IMR-90 (cell line): ENCODE measurements around the gene ISG20. TPM values are rescaled to one million over a fixed set of nuclear protein-coding genes. Genes with fewer than 3 reads are reported as not detected.

ENCODE experiments used
- ATAC-seq: fragments of 200-7000 bp; cut with Tn5 transposase; 2 replicates; pipeline ENCODE4 v1.9.1; 2020; ENCODE audit warnings: low read depth, mild to moderate bottlenecking, moderate library complexity
- BruUV-seq: library from RNA; stranded (reverse); fragments of 400-500 nt; replicated peaks from 2 replicates; lab custom pipeline; 2021; lab: Mats Ljungman, UMichigan
- CTCF ChIA-PET: fragments of 300-600 bp; formaldehyde crosslinking; extraction: SDS; loops from one replicate; lab custom pipeline; 2021; ENCODE audit warnings: antibody characterized with exemption; lab: Yijun Ruan, JAX
- POLR2A ChIA-PET: fragments of 300-600 bp; sonication (Branson Sonifier 250); formaldehyde crosslinking; loops from one replicate; lab custom pipeline; 2022; ENCODE audit warnings: antibody characterized with exemption; ENCODE audit not compliant: unreplicated experiment; lab: Charles Lee
- DNase-seq: peaks from one replicate; pipeline ENCODE4 v3.0.0; 2013
- H2AFZ ChIP-seq: replicated peaks from 2 replicates; pipeline ENCODE3; 2013; ENCODE audit warnings: low read length, mild to moderate bottlenecking; ENCODE audit not compliant: poor library complexity
- H2AK5ac ChIP-seq: 2 replicates; pipeline ENCODE4 v1.6.1; 2013; ENCODE audit warnings: low read depth, low read length, inconsistent platforms
- H2AK9ac ChIP-seq: replicated peaks from 2 replicates; pipeline ENCODE3; 2013; ENCODE audit warnings: mild to moderate bottlenecking, low read depth, low read length, moderate library complexity; ENCODE audit not compliant: poor library complexity
- H2BK120ac ChIP-seq: 2 replicates; pipeline ENCODE4 v1.6.1; 2013; ENCODE audit warnings: low read depth, low read length, inconsistent platforms
- H2BK15ac ChIP-seq: 3 replicates; pipeline ENCODE4 v1.6.1; 2013; ENCODE audit warnings: low read depth, low read length, inconsistent platforms
- H2BK20ac ChIP-seq: 2 replicates; pipeline ENCODE4 v1.6.1; 2013; ENCODE audit warnings: low read depth, mild to moderate bottlenecking, inconsistent platforms, low read length, moderate library complexity
- H2BK5ac ChIP-seq: 2 replicates; pipeline ENCODE4 v1.6.1; 2013; ENCODE audit warnings: mild to moderate bottlenecking, low read depth, low read length, inconsistent platforms; ENCODE audit not compliant: poor library complexity, severe bottlenecking
- H3K14ac ChIP-seq: replicated peaks from 2 replicates; pipeline ENCODE4 v1.6.1; 2013; ENCODE audit warnings: low read depth, low read length, inconsistent platforms
- H3K18ac ChIP-seq: 2 replicates; pipeline ENCODE4 v1.6.1; 2013; ENCODE audit warnings: low read depth, low read length, control low read depth
- H3K23ac ChIP-seq: 2 replicates; pipeline ENCODE4 v1.6.1; 2013; ENCODE audit warnings: low read depth, low read length, inconsistent platforms
- H3K27ac ChIP-seq: 2 replicates; pipeline ENCODE4 v1.5.1; 2013; ENCODE audit warnings: mild to moderate bottlenecking, control low read depth, low read length; ENCODE audit not compliant: insufficient read depth
- H3K27me3 ChIP-seq: 2 replicates; pipeline ENCODE4 v1.6.1; 2013; ENCODE audit warnings: low read length; ENCODE audit not compliant: control insufficient read depth, insufficient read depth
- H3K36me3 ChIP-seq: 2 replicates; pipeline ENCODE4 v1.6.1; 2013; ENCODE audit warnings: low read length, mixed read lengths; ENCODE audit not compliant: control insufficient read depth, insufficient read depth
- H3K4ac ChIP-seq: 2 replicates; pipeline ENCODE4 v1.6.1; 2013; ENCODE audit warnings: low read depth, low read length, inconsistent platforms
- H3K4me1 ChIP-seq: 2 replicates; pipeline ENCODE4 v1.6.1; 2013; ENCODE audit warnings: low read length, mixed read lengths; ENCODE audit not compliant: control insufficient read depth, insufficient read depth
- H3K4me2 ChIP-seq: 2 replicates; pipeline ENCODE4 v1.6.1; 2013; ENCODE audit warnings: low read depth, mild to moderate bottlenecking, control low read depth, low read length, moderate library complexity
- H3K4me3 ChIP-seq: 2 replicates; pipeline ENCODE4 v1.5.1; 2013; ENCODE audit warnings: low read depth, mild to moderate bottlenecking, control low read depth, low read length, moderate library complexity; ENCODE audit not compliant: insufficient read depth
- H3K56ac ChIP-seq: 2 replicates; pipeline ENCODE4 v1.6.1; 2013; ENCODE audit warnings: low read length, inconsistent platforms; ENCODE audit not compliant: insufficient read depth; ENCODE audit errors: extremely low read depth
- H3K79me1 ChIP-seq, 2 experiments: 2 replicates each; pipeline ENCODE4 v1.6.1; 2013; ENCODE audit warnings: low read length in 2 of 2, inconsistent platforms in 1 of 2, low read depth in 1 of 2
- H3K9ac ChIP-seq: 2 replicates; pipeline ENCODE4 v1.6.1; 2013; ENCODE audit warnings: low read depth, low read length, control low read depth
- H3K9me1 ChIP-seq: 2 replicates; pipeline ENCODE4 v1.6.1; 2013; ENCODE audit warnings: low read length, inconsistent platforms; ENCODE audit not compliant: insufficient read depth
- H3K9me3 ChIP-seq: 2 replicates; pipeline ENCODE4 v1.6.1; 2013; ENCODE audit warnings: low read length; ENCODE audit not compliant: control insufficient read depth, insufficient read depth
- H4K20me1 ChIP-seq: 2 replicates; pipeline ENCODE4 v1.6.1; 2013; ENCODE audit warnings: low read length, inconsistent platforms; ENCODE audit not compliant: insufficient read depth
- H4K5ac ChIP-seq: 2 replicates; pipeline ENCODE4 v1.6.1; 2013; ENCODE audit warnings: mild to moderate bottlenecking, low read depth, low read length, control low read depth
- H4K8ac ChIP-seq, 2 experiments: 2 replicates each; pipeline ENCODE4 v1.6.1; 2013; ENCODE audit warnings: low read depth in 2 of 2, low read length in 2 of 2, control low read depth in 1 of 2, inconsistent platforms in 1 of 2
- H4K91ac ChIP-seq: 2 replicates; pipeline ENCODE4 v1.6.1; 2013; ENCODE audit warnings: low read depth, low read length, inconsistent platforms; ENCODE audit not compliant: insufficient read depth
- CTCF ChIP-seq: conservative IDR thresholded peaks from 2 replicates; pipeline ENCODE4 v1.5.1; 2012; ENCODE audit warnings: mild to moderate bottlenecking, low read depth, low read length, improper control_type of control experiment
- MAFK ChIP-seq: IDR thresholded peaks from 2 replicates; pipeline ENCODE4 v1.6.1; 2012; ENCODE audit warnings: low read depth, low read length, improper control_type of control experiment
- WGBS, 2 experiments: methylation state at CpG; one replicate each; pipeline versions ENCODE4 v1.1.5 to v1.1.7; 2013; ENCODE audit warnings: missing lambda C conversion rate in 2 of 2; ENCODE audit not compliant: insufficient read length in 1 of 2; ENCODE audit errors: extremely low coverage in 2 of 2; 5-methylcytosine and 5-hydroxymethylcytosine counted together
- dilution Hi-C: fragments of 300-500 bp; cut with HindIII; formaldehyde crosslinking; loops from one replicate; pipeline ENCODE4 v1.14.3; 2018; ENCODE audit warnings: low sequenced_read_pairs; ENCODE audit not compliant: unreplicated experiment
- in situ Hi-C: fragments of 300-500 bp; cut with MboI; formaldehyde crosslinking; loops from 3 replicates; pipeline ENCODE4 v1.14.3; 2019; ENCODE audit warnings: low sequenced_read_pairs, inconsistent platforms, mixed read lengths
- intact Hi-C: fragments of 100-400 bp; cut with micrococcal nuclease; formaldehyde crosslinking; loops from 2 replicates; pipeline ENCODE4 v1.10.0; 2022
- polyA plus RNA-seq, 3 experiments: library from polyadenylated mRNA; depleted of rRNA; stranded (reverse); fragments of >200 nt; gene quantifications; 2 replicates each; pipeline ENCODE4 v1.2.3, GENCODE V29; 2012; ENCODE audit warnings: low replicate concordance in 1 of 3
- total RNA-seq: library from RNA; depleted of rRNA; stranded (reverse); fragments of >200 nt; gene quantifications from 2 replicates; pipeline ENCODE4 v1.2.3, GENCODE V29; 2012

ISG20 gene
- total and polyA plus RNA-seq, 2 of the 4 experiments (the other 2 are of a cell fraction), result 0.72 to 1.2 TPM

- H3K14ac ChIP-seq, result no peak overlapping the region
- H2BK120ac ChIP-seq, result no peak overlapping the region
- H3K23ac ChIP-seq, result no peak overlapping the region
- no peak overlapping the region for H4K8ac ChIP-seq
- H3K9me3 ChIP-seq, result no peaks in the 10 kb centered on the region
- H2BK5ac ChIP-seq, result no peak overlapping the region
- TF ChIP-seq MAFK, result 0 out of 2 replicates have a peak, but pooled peaks have one; percentile 12
- TF ChIP-seq CTCF, result no peak
- no CpG with 5 or more reads among the region's 4 CpGs for WGBS, 2 experiments
- DNase-seq (no peak), ATAC-seq (no peak)
- H2BK20ac ChIP-seq, result no peak overlapping the region
- no peak overlapping the region for H2AFZ ChIP-seq
- dilution Hi-C loops (no loop called here), intact Hi-C loops (no loop called here), in situ Hi-C loops (no loop called here)
- H3K4me2 ChIP-seq, result no peak overlapping the region
- no peak overlapping the region for H3K56ac ChIP-seq
- no peak overlapping the region for H3K4ac ChIP-seq
- H2AK5ac ChIP-seq, result no peak overlapping the region
- no peaks in the 10 kb centered on the region for H4K20me1 ChIP-seq
- peaks cover 4% of the 10 kb centered on the region; the same call in 1 of the 2 replicates for H3K4me1 ChIP-seq
- no peak overlapping the region for H3K18ac ChIP-seq
- H4K5ac ChIP-seq, result no peak overlapping the region
- no TSS peak for BruUV-seq
- H2BK15ac ChIP-seq, result no peak overlapping the region
- H3K4me3 ChIP-seq, result no peak overlapping the region
- peaks cover 8% of the 10 kb centered on the region; the same call in 1 of the 2 replicates for H3K9me1 ChIP-seq
- ChIA-PET CTCF (no interaction called here), POLR2A (no interaction called here)
- no peak overlapping the region for H3K9ac ChIP-seq
- no peak overlapping the region for H3K27ac ChIP-seq
- no peak overlapping the region for H2AK9ac ChIP-seq
- H3K36me3 ChIP-seq, result no peaks in the 10 kb centered on the region
- no peaks in the 10 kb centered on the region for H3K79me1 ChIP-seq
- H3K27me3 ChIP-seq, result peaks cover 54% of the 10 kb centered on the region
- H4K91ac ChIP-seq, result no peak overlapping the region
Observed at GRCh38 chr15:88608607-88609181, 30.1 kb upstream of the ISG20 start.
